ENCODE data around the gene CBY1.
A peak's percentile ranks its signal among the peaks of the same experiment; 100 is the strongest.

GRCh38 chr22:38694940-38695339, 38.5 kb downstream of the CBY1 start:
- TF ChIP-seq CTCF (IDR thresholded peaks at IDR 0.05) = no peak
- TF ChIP-seq POLR2A (IDR thresholded peaks at IDR 0.05) = no peak
- TF ChIP-seq POLR2AphosphoS5 (IDR thresholded peaks at IDR 0.05) = peak in 1 of 3 donors; percentile 20
